ENCODE results near the gene BOD1.

GRCh38 chr5:173625261-173625660 lies 8.8 kb upstream of the BOD1 start:
- TF ChIP-seq EZH2 (IDR thresholded peaks at IDR 0.05) (no peak), POLR2AphosphoS5 (IDR thresholded peaks at IDR 0.05; ENCODE audit: borderline replicate concordance, low read depth, low read length) (no peak)

All from SK-N-MC (cell line).